Activated T-helper 2 cell treated with anti-CD3 and anti-CD28 coated beads, Interferon-gamma antibody, Interleukin-2, Interleukin-4, amounts not matched to agents 10 μg/mL and 5 μg/mL and 100 μg/mL, durations not matched to agents 14 hours and 24 hours and 36 hours (primary cell): Measurements from ENCODE around the gene RP2. TPM values are rescaled to one million over a fixed set of nuclear protein-coding genes. Genes with fewer than 3 reads are reported as not detected.

Experiments used
- total RNA-seq: library from RNA; stranded (reverse); gene quantifications from 2 replicates; pipeline ENCODE4 v1.2.3, GENCODE V29; 2022

RP2 gene
- total RNA-seq, 1 donor from 2014 or later: 9.6 TPM

Other genes with a start within 250 kb of the RP2 start
- gene SLC9A7, start 77.9 kb upstream of the RP2 start, total RNA-seq: 42.5 and 44.2 TPM in 2 replicates
- gene JADE3, start 75.4 kb downstream of the RP2 start, total RNA-seq: 3.0 and 3.8 TPM in 2 replicates
- gene RGN, start 241.4 kb downstream of the RP2 start, total RNA-seq: not detected in 2 replicates